NCI-H146 treated with DMSO at 0.1 percent for 48 hours (cell line): Measurements from ENCODE around the gene TRMO.

Source experiments
- DNase-seq: peaks from one replicate; lab custom pipeline; 2025; ENCODE audit not compliant: unreplicated experiment; lab: John Stamatoyannopoulos, UW

Gene TRMO

GRCh38 chr9:97860451-97861147 is 61.7 kb downstream of the TRMO start:
- no peak for DNase-seq

- DNase-seq: no peak
These were observed 63.0 kb downstream of the TRMO start for GRCh38 chr9:97859346-97859745.

- no peak for DNase-seq
These were observed 63.5 kb downstream of the TRMO start for GRCh38 chr9:97858826-97859225.

GRCh38 chr9:97858393-97858713 is 63.9 kb downstream of the TRMO start:
- DNase-seq: no peak

- DNase-seq: no peak
These were observed 64.5 kb downstream of the TRMO start for GRCh38 chr9:97857606-97858392.

- DNase-seq: no peak
These were observed 65.3 kb downstream of the TRMO start for GRCh38 chr9:97856857-97857605.

GRCh38 chr9:97855899-97856298 is 66.4 kb downstream of the TRMO start:
- no peak for DNase-seq

GRCh38 chr9:97855486-97855875 is 66.8 kb downstream of the TRMO start:
- DNase-seq: no peak

GRCh38 chr9:97854696-97855485 is 67.4 kb downstream of the TRMO start:
- DNase-seq: no peak
